ENCODE results near the gene GZMB. TPM values are rescaled to one million over a fixed set of nuclear protein-coding genes. Genes with fewer than 3 reads are reported as not detected.

The GZMB gene
- polyA plus RNA-seq, 3 donors: 0.30 TPM; not detected in 2

Other genes with a start within 250 kb of the GZMB start
- gene NYNRIN, start 235.2 kb downstream of the GZMB start, polyA plus RNA-seq (ENCODE audit: insufficient read length in 3 of 3): 10 to 100 TPM; 44.1 to 58.4 (median 56.4) TPM
- gene CBLN3, start 204.5 kb downstream of the GZMB start, polyA plus RNA-seq (ENCODE audit: insufficient read length in 3 of 3): 1 to 10 TPM; 2.4 to 4.2 (median 3.1) TPM
- 10 to 100 TPM; 43.7 to 55.8 (median 53.3) TPM for gene KHNYN, start 204.2 kb downstream of the GZMB start, polyA plus RNA-seq (ENCODE audit: insufficient read length in 3 of 3)
- 10 to 100 TPM; 69.5 to 78.3 (median 76.8) TPM for gene SDR39U1, start 191.4 kb downstream of the GZMB start, polyA plus RNA-seq (ENCODE audit: insufficient read length in 3 of 3)
- gene CMA1, start 125.9 kb downstream of the GZMB start, polyA plus RNA-seq (ENCODE audit: insufficient read length in 3 of 3): under 1 TPM in 1 of 3 donors, not detected in 2; 0.56 TPM
- under 1 TPM; 0.25 to 0.71 (median 0.57) TPM for gene CTSG, start 57.9 kb downstream of the GZMB start, polyA plus RNA-seq (ENCODE audit: insufficient read length in 3 of 3)
- gene GZMH, start 24.5 kb downstream of the GZMB start, polyA plus RNA-seq (ENCODE audit: insufficient read length in 3 of 3): not detected